Stimulated activated CD4-positive, alpha-beta T cell treated with anti-CD3 and anti-CD28 coated beads, Interleukin-2, amount 100 ng/mL, for 48 hours (primary cell): Measurements from ENCODE around the gene ANKRD35.
A peak's percentile ranks its signal among the peaks of the same experiment; 100 is the strongest.
"Not testable (repeated sequence)": the region's sequence is repeated elsewhere in the genome, so short reads cannot be mapped to it uniquely, and the experiment has no call there.

Experiments used
- DNase-seq, 2 donors: peaks; one replicate each; pipeline ENCODE4 v3.0.0-alpha.2; 2020

Gene ANKRD35

DNA sequence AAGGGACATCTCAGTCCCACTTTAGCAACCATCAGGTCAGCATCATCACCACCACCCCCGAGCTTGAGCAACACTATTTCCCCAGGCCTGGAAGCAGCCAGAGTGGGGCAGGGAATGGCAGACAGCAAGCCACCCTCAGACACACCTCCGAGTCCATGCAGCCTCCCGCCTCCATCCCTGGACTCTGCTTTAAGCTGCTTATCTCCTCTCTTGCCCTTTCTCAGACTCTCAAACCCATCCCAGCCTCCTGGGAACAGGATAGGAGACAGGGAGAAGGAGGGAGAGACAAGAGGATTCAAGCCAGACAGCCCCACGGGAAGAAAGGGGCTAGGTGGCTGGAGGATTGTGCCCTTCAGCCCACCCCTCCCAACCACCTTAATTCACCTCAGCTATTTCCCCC lies 28.5 kb downstream of the ANKRD35 start:
- no peak for DNase-seq

DNA sequence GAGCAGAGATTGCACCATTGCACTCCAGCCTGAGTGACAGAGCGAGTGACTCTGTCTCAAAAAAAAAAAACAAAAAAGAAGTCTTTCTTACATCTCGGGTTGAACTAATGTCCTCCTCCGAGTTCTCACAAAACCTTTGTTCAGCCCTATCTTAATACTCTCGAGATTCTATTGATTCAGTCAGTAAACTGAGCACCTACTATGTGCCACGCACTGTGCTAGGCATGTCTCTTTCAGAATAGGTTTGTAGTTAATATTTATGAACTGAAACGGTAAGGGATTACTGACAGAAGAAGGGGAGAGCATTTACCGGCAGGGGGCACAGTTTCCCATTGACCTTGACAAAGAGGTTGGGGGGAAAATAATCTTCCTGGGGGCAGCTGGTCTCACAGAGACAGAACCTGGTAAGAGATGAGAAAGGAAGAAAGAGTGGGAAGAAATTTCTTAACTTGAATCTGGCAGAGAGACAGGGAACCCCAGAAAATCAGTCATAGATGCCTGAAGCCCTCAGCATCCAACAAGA lies 30.2 kb downstream of the ANKRD35 start:
- DNase-seq = no peak

DNA sequence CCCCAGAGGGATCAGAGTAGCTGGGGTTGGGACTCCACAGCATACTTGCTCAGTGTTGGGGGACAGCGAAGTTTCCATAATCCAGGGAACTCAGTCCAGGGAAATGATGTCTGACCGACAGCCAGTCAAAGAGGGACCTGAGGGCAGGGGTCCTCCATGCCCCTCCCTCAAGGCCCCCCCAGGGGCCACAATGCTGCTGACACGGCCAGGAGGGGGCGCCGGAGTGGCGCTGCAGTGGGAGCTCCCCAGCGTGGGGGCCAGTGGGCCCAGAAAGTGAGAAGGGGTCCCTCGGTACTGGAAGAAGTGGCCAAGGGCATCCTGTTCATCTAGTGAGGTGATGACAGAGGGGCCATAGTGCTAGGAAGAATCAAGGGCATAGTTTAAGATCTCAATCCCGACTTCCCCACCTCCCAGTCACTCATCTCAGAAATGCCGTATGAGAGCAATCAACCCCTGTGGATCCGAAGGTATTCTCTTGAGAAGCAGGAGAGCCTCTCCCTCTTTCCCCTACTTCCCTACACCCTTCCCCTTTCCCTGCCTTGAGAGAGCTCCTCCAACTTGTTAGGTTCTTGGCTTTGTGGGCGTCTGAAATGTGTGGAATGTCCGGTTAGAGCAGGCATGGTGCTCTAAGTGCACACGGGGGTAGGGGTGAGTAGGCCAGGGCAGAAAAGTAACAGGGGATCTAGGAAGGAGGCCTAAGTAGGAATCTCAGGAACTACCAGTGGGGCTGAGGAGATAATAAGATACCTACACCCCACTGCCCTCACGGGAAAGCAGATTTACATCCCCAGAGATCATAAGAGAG lies 36.1 kb downstream of the ANKRD35 start:
- no peak for DNase-seq

DNA sequence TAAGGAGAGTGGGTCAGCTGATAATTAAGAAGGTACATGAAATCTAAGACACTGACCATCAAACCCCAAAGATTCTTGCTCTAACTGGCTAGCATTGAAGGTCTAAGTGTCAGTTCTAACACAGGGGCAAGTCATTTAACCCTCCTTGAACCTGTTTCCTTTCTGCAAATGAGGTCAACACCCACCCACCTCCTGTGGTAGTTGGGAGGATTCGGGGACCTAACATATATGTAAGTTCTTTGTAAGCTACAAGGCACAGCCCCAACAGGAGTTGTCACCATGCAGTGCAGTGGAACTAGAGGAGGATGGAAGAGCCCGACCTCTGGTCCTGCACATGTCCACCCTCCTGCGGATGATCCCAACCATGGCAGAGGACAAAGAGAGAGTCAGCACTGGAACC lies 37.8 kb downstream of the ANKRD35 start:
- no peak for DNase-seq

DNA sequence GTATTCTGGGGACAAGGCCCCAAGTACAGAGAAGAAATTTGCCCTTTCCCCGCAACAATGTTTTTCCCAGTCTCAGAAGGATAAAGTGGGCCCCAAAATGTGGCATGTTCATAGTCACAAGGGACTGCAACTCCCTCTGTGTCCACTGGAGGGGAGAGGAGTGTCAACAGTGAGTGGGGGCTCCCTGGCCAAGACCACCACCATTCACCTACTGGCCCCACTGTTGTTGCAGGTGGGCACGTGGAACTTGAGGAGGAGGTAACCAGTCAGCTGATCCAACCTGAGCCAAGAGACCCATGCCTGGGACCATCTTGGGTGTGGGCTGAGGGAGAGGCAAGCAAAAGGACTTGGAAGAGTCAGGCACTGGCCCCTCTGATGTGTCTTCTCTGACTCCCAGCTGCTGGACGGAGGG lies 39.5 kb downstream of the ANKRD35 start:
- DNase-seq = no peak

DNA sequence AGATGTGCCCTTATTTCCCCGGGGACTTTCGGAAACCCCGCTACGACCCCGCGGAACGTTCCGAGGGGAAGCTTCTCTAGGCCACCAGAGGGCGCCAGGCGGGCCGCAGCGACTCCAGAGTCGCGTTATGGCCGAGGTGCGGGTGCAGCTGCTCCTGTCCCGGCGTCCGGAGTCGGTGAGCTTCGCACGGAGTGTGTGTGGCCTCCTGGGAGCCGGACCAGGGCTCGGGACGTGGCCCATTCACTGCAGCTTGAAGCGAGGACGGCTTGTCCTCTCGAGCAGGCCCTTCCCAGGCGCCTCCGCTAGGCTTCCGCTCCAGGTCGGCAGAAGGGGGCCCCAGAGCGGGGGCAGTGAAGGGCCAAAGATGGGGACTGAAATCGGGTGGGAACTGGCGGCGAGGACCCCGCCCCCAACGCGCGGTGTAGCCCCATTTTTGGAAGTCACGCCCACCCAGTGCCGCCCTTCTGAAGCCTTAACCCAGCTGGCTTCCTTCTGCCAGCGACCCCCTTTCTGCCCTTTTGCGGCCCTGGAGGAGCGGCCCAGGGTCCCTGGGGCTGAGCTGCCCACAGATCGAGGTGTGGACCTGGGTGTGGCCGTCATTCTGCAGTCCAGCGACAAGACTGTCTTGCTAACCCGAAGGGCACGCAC lies 40.0 kb downstream of the ANKRD35 start, which contains the start of gene NUDT17:
TSS of gene NUDT17 (plus strand) at position 117 of the 648 bp plus-strand sequence. CDS start at position 128, 11 bp downstream.
- DNase-seq = peak; percentile 78 to 79

DNA sequence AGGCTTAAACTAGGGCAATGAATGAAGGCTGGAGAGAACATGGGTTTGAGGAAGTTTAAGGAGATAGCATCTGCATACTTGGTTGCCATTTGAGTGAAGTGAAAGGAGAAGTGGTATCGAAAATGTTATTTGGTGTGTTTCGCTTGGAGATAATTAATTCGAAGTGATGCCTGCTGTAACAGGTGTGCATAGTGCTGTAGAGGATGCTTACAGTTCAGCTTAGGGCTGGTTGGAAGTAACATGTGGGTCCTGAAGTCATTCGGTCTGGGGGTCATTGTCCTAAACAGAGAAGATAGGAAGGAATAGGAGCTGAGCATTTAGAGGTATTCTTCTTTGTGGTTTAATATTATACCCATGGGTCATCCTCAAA lies 40.5 kb downstream of the ANKRD35 start:
- DNase-seq = no peak

DNA sequence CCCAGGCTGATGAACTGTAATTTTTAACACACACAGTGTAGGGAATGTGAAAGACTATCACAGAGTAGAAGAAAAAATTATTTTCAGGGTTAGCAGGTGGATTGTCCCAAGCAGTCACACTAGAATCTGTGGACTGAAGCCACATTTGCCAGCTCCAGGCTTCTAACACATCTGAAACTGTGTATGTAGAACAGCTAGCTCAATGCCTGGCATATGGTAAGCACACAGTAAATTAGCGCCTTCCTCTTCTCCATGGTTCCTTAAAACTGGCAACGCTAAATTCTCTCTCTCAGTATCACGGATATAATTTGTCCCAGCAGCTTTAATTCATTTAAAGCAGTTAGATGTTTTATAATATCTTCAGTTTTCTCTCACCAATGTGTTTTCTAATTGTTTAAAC lies 42.6 kb downstream of the ANKRD35 start:
- no peak for DNase-seq

DNA sequence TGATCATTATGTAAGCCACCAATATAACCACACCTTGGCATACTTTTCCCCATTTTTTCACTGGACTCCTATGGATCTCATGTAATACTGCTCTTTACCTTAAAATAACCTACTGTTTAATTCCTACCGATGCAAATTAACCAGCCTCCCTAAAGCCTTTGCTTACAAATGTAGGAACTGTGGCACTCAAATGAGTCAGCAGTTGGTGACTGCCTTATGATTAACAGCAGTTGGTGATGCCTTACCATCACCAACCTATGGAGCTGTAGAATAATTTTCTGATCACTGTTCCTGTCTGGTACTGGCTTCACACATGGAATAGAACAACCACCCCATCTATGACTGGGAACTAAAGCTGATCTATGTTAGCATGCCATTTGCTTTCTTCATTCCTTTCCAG lies 48.0 kb downstream of the ANKRD35 start:
- DNase-seq = no peak

DNA sequence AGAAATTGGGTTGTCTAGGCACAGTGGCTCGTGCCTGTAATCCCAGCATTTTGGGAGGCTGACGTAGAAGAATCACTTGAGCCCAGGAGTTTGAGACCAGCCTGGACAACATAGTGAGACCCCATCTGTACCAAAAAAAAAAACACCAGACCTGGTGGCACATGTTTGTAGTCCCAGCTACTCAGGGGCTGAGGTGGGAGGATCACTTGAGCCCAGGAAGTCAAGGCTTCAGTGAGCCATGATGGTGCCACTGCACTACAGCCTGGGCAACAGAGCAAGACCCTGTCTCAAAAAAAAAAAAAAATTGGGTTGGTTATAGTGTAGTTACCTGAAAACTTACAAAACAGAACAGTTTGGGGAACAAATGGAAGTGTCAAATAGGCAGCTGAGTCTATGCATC lies 54.9 kb downstream of the ANKRD35 start:
- DNase-seq = not testable (repeated sequence)

DNA sequence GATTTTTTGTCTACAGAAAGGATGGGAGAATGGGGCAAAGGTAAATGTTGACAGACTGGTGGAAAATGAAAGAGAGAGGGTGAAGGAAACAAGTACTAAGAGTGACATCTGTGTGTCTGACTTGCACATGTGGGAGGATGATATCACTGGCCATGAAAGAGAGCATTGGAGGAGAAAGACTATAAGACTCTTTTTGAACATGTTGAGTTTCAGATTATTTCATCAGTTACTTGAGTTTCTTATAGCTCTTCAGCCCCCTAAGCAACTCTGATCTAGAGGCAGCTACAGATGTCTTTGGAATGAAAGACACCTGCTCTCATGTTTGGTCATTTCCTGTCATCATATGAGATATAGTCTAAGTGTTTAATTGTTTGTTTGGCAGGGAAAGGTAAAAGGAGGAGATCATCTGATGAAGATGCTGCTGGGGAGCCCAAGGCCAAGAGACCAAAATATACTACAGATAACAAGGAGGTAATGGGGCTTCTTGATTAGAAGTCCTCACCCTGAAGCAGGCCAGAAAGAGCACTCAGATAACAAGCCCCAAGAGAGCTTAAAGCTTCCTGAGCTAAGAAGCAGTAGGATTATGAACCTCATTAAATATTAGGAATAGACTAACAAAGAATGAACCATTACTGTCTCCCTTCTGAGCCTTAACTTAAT lies 57.2 kb downstream of the ANKRD35 start:
- no peak for DNase-seq

DNA sequence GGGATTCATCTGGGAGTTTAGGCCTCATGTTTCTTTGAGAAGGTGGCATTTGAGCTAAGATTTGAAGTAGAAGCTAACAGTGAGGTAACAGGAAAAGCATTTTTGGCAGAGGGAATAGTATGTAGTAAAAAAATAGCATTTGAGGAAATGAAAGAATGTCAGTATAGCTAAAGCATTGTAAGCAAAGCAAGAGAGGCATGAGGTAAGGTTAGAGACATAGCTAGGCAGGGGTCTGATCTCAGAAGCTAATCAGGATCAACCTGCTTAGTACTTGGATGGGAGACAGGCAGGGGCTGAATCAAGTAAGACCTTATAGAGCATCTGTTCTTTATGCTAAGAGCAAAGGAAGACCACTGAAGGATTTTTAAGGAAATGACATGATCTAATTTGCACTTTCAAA lies 57.7 kb downstream of the ANKRD35 start:
- no peak for DNase-seq

DNA sequence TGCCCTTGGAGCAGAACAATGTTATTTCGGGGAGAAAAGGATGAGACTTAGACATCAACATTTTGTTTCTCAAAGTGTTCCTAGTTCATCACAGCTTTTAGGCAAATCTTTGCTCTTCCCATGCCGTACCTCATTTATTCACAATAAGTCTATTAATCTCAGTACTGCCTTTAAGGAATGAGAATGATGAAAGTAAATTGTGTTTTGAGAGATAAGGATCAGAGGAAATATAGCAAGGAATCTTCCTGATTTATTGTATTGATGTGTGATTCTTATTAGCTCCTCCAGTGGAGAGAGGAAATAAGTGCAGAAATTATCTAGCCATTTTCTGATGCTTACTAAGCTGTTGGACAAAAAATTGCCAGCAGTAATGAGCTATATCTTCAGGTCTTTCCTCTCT lies 59.6 kb downstream of the ANKRD35 start:
- no peak for DNase-seq

DNA sequence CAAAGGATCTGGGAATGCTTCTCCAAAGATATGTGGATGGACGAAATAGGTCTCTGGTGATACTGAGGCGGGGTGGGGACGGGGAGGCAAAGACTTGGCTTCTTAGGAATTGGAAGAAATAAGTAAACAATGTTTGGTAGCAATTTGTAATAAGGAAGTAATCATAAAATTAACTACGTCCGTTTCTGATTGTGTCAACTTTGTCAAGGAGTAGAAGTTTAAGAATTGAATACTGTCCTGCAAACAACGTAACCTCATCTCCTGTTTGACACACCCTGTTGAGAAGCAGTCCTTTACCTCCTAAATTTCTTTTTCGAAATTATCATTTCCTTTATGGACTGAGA lies 61.2 kb downstream of the ANKRD35 start:
- DNase-seq = no peak

DNA sequence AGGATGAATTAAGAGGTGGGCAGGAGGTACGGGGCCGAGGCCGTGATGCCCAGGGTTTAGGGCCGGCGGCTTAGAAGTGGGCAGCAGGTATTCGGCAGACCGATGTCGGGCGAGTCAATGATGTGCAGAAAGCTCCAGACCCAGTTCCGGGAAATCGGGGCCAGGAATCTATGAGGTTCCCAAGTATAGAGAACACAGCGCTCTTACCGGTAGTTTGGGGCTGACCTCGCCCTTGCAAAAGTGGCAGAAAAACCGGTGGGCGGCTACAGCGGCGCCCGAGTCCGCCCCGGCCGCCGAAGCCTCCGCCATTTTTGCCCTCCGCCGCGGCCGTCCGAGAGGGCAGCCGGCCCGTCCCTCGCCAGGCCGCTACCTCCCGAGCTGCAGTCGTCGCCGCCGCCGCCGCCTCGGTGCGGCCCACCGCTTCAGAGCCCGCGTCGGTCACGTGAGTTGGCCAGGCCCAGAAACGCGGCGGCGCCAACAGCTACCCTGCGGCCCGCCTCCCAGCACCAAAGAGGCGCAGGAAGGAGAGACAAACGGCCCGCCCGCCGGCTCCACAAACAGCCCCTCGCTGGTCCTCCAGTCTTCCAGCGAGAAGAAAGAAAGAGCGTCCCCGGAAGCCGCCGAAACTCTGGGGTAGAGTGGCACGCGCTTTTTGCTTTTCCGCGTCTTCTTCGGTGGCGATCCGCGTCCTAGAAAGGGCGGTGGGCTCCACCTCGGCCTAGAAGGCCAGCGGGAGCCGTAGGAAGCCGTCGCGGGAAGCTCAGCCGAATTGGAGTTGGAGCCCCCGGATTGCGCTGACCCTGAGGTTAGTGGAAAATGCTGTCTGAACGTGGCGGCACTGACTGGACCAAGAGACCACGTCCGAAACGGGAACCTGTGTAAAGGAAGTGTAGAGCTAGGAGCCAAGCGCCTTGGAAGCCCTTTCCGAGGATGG lies 61.8 kb downstream of the ANKRD35 start, which contains the start of the genes POLR3C and RNF115:
TSS of gene POLR3C (plus strand) at position 636 of the 934 bp plus-strand sequence. CDS start 1,577 bp downstream, outside the sequence.
TSS of gene RNF115 (minus strand) at position 531 of the 934 bp plus-strand sequence. CDS start at position 309, 222 bp downstream.
- peak; percentile 68 to 74 for DNase-seq

DNA sequence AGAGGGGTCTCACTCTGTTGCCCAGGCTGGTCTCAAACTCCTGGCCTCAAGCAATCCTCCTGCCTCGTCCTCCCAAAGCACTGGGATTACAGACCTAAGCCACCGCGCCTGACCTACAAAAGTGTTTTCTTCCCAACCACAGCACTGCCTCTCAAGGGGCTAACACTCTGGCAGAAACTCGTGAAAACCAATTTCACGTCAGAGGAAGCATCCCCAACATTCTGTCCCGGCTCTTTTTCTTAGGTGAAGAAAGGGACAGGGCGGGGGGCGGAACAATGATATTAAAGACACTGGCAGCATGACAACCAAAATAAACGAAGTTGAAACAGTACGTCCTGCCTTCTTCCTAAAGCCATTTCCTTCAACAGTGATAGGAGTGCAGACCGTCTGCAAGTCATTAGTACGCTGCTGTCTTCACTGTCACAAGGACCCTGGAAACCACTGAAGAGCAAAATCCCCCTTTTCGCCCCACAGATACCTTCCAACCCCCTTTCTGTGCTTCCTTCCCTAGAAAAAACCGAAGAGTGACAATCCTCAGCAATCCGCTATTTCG lies 62.8 kb downstream of the ANKRD35 start:
- DNase-seq = not testable (repeated sequence)

DNA sequence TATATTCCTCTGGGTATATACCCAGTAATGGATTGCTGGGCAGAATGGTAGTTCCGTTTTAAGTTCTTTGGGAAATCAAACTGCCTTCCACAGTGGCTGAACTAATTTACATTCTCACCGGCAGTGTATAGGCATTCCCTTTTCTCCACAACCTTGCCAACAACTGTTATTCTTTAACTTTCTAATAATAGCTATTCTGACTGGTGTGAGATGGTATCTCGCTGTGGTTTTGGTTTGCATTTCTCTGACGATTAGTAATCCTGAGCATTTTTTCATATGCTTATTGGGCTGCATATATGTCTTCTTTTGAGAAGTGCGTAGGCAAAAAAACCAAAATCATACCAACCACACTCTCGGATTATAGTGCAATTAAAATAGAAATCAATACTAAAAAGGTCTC lies 67.6 kb downstream of the ANKRD35 start:
- DNase-seq = not testable (repeated sequence)
